ENCODE measurements around the gene ANTKMT. TPM values are rescaled to one million over a fixed set of nuclear protein-coding genes. Genes with fewer than 3 reads are reported as not detected.

Gene ANTKMT
- total and polyA plus RNA-seq, 5 experiments from 2014 or later, result 44.3 to 128 (median 93.5) TPM

DNA sequence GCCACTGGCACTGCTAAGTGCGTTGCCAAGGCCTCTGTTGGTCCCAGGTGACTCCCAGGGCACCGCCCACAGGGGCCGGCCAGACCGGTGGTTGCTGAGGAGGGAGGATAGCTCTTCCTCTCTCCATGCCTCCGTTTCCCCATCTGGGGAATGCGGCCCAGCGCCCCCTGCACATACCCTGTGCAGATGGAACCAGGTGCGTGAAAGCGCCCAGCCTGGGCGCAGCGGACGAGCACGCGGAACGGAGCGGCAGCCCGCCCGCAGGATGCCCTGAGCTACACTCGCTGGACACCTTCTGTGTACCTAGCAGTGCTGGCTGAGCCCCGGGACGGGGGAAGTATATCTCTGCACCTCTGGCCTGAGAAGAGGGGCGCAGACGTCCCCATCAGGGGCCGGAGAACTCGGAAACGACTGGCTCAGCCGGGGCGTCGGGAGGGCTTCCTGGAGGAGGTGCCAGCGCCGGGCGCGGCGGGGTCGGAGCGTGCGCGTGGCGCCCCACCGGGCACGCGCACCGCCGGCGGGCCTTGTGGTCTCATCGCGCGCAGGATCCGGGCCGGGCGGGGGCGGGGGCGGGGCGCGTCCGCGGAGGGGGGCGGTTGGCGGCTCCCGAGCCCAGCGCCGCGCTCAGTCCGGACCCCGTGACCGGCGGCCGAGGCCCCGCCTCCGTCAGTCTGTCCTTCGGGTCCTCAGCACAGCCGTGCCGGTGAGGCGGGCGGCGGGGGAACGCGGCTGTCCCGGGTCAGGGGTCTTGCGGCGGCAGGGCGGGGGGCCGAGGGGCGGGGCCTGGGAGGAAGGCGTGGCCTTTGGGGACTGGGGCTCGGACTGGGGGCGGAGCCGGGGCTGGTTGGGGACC is 5.7 kb downstream of the ANTKMT start, which contains the start of the genes CCDC78 and HAGHL:
TSS of gene CCDC78 (minus strand) at position 6 of the 853 bp plus-strand sequence. CDS start 76 bp downstream, outside the sequence.
TSS of gene HAGHL (plus strand) at position 669 of the 853 bp plus-strand sequence. CDS start 404 bp downstream, outside the sequence.
- peak within 1 kb of the TSS in 7 of 10 donors; percentile 35 to 79 (median 76) for H3K27ac Mint-ChIP-seq
- H3K9me3 Mint-ChIP-seq, result no peaks in the 10 kb centered on the region
- POLR2A ChIA-PET, result interaction anchor here (1.0 to 23.0 kb wide), 8 partner anchors 8 to 90 kb away, joined by 3 to 411 read pairs (median 6); partner anchors contain the start of genes ANTKMT, CCDC78, CIAO3 and HAGHL
- H3K4me3 Mint-ChIP-seq, result peak within 1 kb of the TSS; percentile 66 to 82 (median 76)
- peaks cover 14 to 25% (median 17%) of the 10 kb centered on the region in 4 donors for H3K4me1 Mint-ChIP-seq
- ATAC-seq (peak; percentile 20 to 39), DNase-seq (peak in 9 of 10 donors; percentile 49 to 80 (median 65))
- no peaks in the 10 kb centered on the region for H3K27me3 Mint-ChIP-seq
- H3K36me3 Mint-ChIP-seq, result no peaks in the 10 kb centered on the region

GRCh38 chr16:727291-727977 is 6.5 kb downstream of the ANTKMT start:
- Mint-ChIP-seq H3K9me3 (no peaks in the 10 kb centered on the region), H3K4me1 (peaks cover 9 to 19% (median 14%) of the 10 kb centered on the region in 4 donors), H3K27ac (peak overlapping the region in 2 of 10 donors; percentile 11 to 62), H3K27me3 (no peaks in the 10 kb centered on the region), H3K36me3 (peaks cover 0 to 2% (median 0%) of the 10 kb centered on the region in 3 donors), H3K4me3 (peak overlapping the region; percentile 18 to 79 (median 61))
- DNase-seq (peak in 2 of 10 donors; percentile 52 to 66), ATAC-seq (peak; percentile 21 to 38)
- POLR2A ChIA-PET, result interaction anchor here (1.0 to 23.0 kb wide), 8 partner anchors 7 to 91 kb away, joined by 3 to 411 read pairs (median 10); partner anchors contain the start of genes ANTKMT, CCDC78, CIAO3 and HAGHL

GRCh38 chr16:728131-728889 is 7.4 kb downstream of the ANTKMT start:
- ATAC-seq, result peak; percentile 59 to 75
- H3K36me3 Mint-ChIP-seq, result peaks cover 0 to 6% (median 0%) of the 10 kb centered on the region in 3 donors
- H3K4me1 Mint-ChIP-seq, result peaks cover 5 to 11% (median 7%) of the 10 kb centered on the region in 4 donors
- no peaks in the 10 kb centered on the region for H3K27me3 Mint-ChIP-seq
- DNase-seq, result peak; percentile 48 to 73 (median 65)
- peak overlapping the region in 9 of 10 donors; percentile 25 to 73 (median 50) for H3K4me3 Mint-ChIP-seq
- POLR2A ChIA-PET, result interaction anchor here (0.6 to 23.0 kb wide), 7 partner anchors 12 to 85 kb away, joined by 3 to 411 read pairs (median 7); partner anchors contain the start of genes ANTKMT, CCDC78, CIAO3 and HAGHL
- H3K9me3 Mint-ChIP-seq, result no peaks in the 10 kb centered on the region
- H3K27ac Mint-ChIP-seq, result no peak overlapping the region

- H3K27ac Mint-ChIP-seq, result peak overlapping the region in 2 of 10 donors; percentile 71 to 75
- no peaks in the 10 kb centered on the region for H3K27me3 Mint-ChIP-seq
- no peaks in the 10 kb centered on the region for H3K9me3 Mint-ChIP-seq
- ATAC-seq (no peak), DNase-seq (peak in 1 of 10 donors; percentile 62)
- H3K36me3 Mint-ChIP-seq, result peaks cover 0 to 7% (median 0%) of the 10 kb centered on the region in 3 donors
- peak overlapping the region in 5 of 10 donors; percentile 48 to 67 (median 60) for H3K4me3 Mint-ChIP-seq
- POLR2A ChIA-PET, result interaction anchor here (0.6 to 23.0 kb wide), 6 partner anchors 11 to 59 kb away, joined by 3 to 411 read pairs (median 12); partner anchors contain the start of genes ANTKMT, CCDC78, CIAO3 and HAGHL
- peaks cover 3 to 6% (median 4%) of the 10 kb centered on the region in 4 donors for H3K4me1 Mint-ChIP-seq
Measured at GRCh38 chr16:728890-729744, 8.2 kb downstream of the ANTKMT start.

- ATAC-seq, result no peak
- H3K36me3 Mint-ChIP-seq, result peaks cover 0 to 13% (median 0%) of the 10 kb centered on the region in 3 donors
- POLR2A ChIA-PET, result interaction anchor here (0.6 to 23.0 kb wide), 7 partner anchors 11 to 58 kb away, joined by 3 to 411 read pairs (median 4); partner anchors contain the start of genes ANTKMT, CCDC78, CIAO3 and HAGHL
- peaks cover 3 to 5% (median 4%) of the 10 kb centered on the region in 4 donors for H3K4me1 Mint-ChIP-seq
- no peaks in the 10 kb centered on the region for H3K9me3 Mint-ChIP-seq
- peak overlapping the region in 1 of 10 donors; percentile 75 for H3K27ac Mint-ChIP-seq
- H3K27me3 Mint-ChIP-seq, result no peaks in the 10 kb centered on the region
- H3K4me3 Mint-ChIP-seq, result peak overlapping the region in 3 of 10 donors; percentile 19 to 45 (median 27)
- DNase-seq, result no peak
Measured at GRCh38 chr16:729768-730665, 9.1 kb downstream of the ANTKMT start.

- POLR2A ChIA-PET, result interaction anchor here (0.8 to 23.0 kb wide), 5 partner anchors 10 to 36 kb away, joined by 3 to 411 read pairs (median 11); partner anchors contain the start of genes ANTKMT, CCDC78, CIAO3 and HAGHL
- H3K4me3 Mint-ChIP-seq, result no peak overlapping the region
- peaks cover 0 to 4% (median 3%) of the 10 kb centered on the region in 4 donors for H3K4me1 Mint-ChIP-seq
- ATAC-seq (no peak), DNase-seq (no peak)
- H3K36me3 Mint-ChIP-seq, result peaks cover 0 to 21% (median 1%) of the 10 kb centered on the region in 3 donors
- H3K27ac Mint-ChIP-seq, result no peak overlapping the region
- no peaks in the 10 kb centered on the region for H3K27me3 Mint-ChIP-seq
- no peaks in the 10 kb centered on the region for H3K9me3 Mint-ChIP-seq
Measured at GRCh38 chr16:730666-731509, 9.9 kb downstream of the ANTKMT start.

GRCh38 chr16:732332-732731 is 11.4 kb downstream of the ANTKMT start:
- Mint-ChIP-seq H3K9me3 (no peaks in the 10 kb centered on the region), H3K27me3 (no peaks in the 10 kb centered on the region), H3K36me3 (peaks cover 0 to 32% (median 2%) of the 10 kb centered on the region in 3 donors), H3K4me1 (peaks cover 0 to 2% (median under 1%) of the 10 kb centered on the region in 4 donors), H3K4me3 (peak overlapping the region in 1 of 10 donors; percentile 34), H3K27ac (peak overlapping the region in 1 of 10 donors; percentile 5)
- no peak for DNase-seq
- POLR2A ChIA-PET, result interaction anchor here (23.0 kb wide), 1 partner anchor 16 kb away, joined by 411 read pairs; the partner anchor contains the start of genes ANTKMT, CCDC78, HAGHL and METRN
- ATAC-seq, result no peak

- Mint-ChIP-seq H3K27ac (no peak overlapping the region), H3K4me3 (no peak overlapping the region), H3K27me3 (no peaks in the 10 kb centered on the region), H3K36me3 (peaks cover 0 to 35% (median 2%) of the 10 kb centered on the region in 3 donors), H3K9me3 (no peaks in the 10 kb centered on the region), H3K4me1 (peaks cover 0 to 5% (median 1%) of the 10 kb centered on the region in 4 donors)
- DNase-seq (peak in 1 of 10 donors; percentile 64), ATAC-seq (no peak)
- POLR2A ChIA-PET, result interaction anchor here (23.0 kb wide), 1 partner anchor 16 kb away, joined by 411 read pairs; the partner anchor contains the start of genes ANTKMT, CCDC78, HAGHL and METRN
Measured at GRCh38 chr16:732936-733335, 12.0 kb downstream of the ANTKMT start.

Data from naive thymus-derived CD8-positive, alpha-beta T cell (primary cell).